Fibroblast of lung (primary cell): ENCODE measurements around the gene NEGR1. TPM values are rescaled to one million over a fixed set of nuclear protein-coding genes. Genes with fewer than 3 reads are reported as not detected.

ENCODE experiments used
- DNase-seq, 2 donors: peaks; one replicate each; pipeline versions ENCODE4 v3.0.0 to v3.0.0-alpha.2; 2010; ENCODE audit warnings: low read depth in 2 of 2
- H2AFZ ChIP-seq: 2 replicates; pipeline ENCODE4 v1.5.1; 2012; ENCODE audit warnings: low read length, control low read depth, inconsistent platforms
- H3K27ac ChIP-seq: 2 replicates; pipeline ENCODE4 v1.5.1; 2011; ENCODE audit warnings: low read length, control low read depth; ENCODE audit not compliant: insufficient read depth
- H3K27me3 ChIP-seq: 2 replicates; pipeline ENCODE4 v1.5.1; 2011; ENCODE audit warnings: mild to moderate bottlenecking, low read length; ENCODE audit not compliant: control insufficient read depth, insufficient read depth
- H3K36me3 ChIP-seq: 2 replicates; pipeline ENCODE4 v1.5.1; 2011; ENCODE audit warnings: low read length; ENCODE audit not compliant: control insufficient read depth, insufficient read depth
- H3K4me1 ChIP-seq: 2 replicates; pipeline ENCODE4 v1.5.1; 2011; ENCODE audit warnings: low read length; ENCODE audit not compliant: control insufficient read depth, insufficient read depth; ENCODE audit errors: extremely low read depth
- H3K4me2 ChIP-seq: 2 replicates; pipeline ENCODE4 v1.5.1; 2011; ENCODE audit warnings: low read length, control low read depth; ENCODE audit not compliant: insufficient read depth; ENCODE audit errors: extremely low read depth
- H3K4me3 ChIP-seq, 4 experiments: fragments of 200-600 bp in 1 of 4; sonication (generic) in 1 of 4; replicated peaks in 1 of 4; 2 replicates each; pipeline ENCODE4 v1.5.1; 2011 to 2016; ENCODE audit warnings: low read length in 4 of 4, low read depth in 3 of 4, mild to moderate bottlenecking in 3 of 4, control low read depth in 2 of 4, inconsistent platforms in 1 of 4, mixed read lengths in 1 of 4; ENCODE audit not compliant: insufficient read depth in 1 of 4; ENCODE audit errors: control extremely low read depth in 1 of 4
- H3K79me2 ChIP-seq: 2 replicates; pipeline ENCODE4 v1.5.1; 2012; ENCODE audit warnings: mild to moderate bottlenecking, low read length, inconsistent platforms; ENCODE audit not compliant: control insufficient read depth, insufficient read depth
- H3K9ac ChIP-seq: 2 replicates; pipeline ENCODE4 v1.5.1; 2011; ENCODE audit warnings: mild to moderate bottlenecking, low read length, control low read depth; ENCODE audit not compliant: insufficient read depth
- H3K9me3 ChIP-seq: 2 replicates; pipeline ENCODE4 v1.5.1; 2012; ENCODE audit warnings: low read depth, low read length; ENCODE audit not compliant: control insufficient read depth, insufficient read depth
- H4K20me1 ChIP-seq: 2 replicates; pipeline ENCODE4 v1.5.1; 2011; ENCODE audit warnings: low read length; ENCODE audit not compliant: control insufficient read depth, insufficient read depth; ENCODE audit errors: extremely low read depth
- CTCF ChIP-seq, 2 donors: IDR thresholded peaks in 1 of 2; conservative IDR thresholded peaks in 1 of 2; 1 replicate in 1 of 2; 2 replicates in 1 of 2; pipeline ENCODE4 v1.5.1; 2011 to 2012; ENCODE audit warnings: low read length in 2 of 2, control low read depth in 1 of 2, inconsistent platforms in 1 of 2, low read depth in 1 of 2, mild to moderate bottlenecking in 1 of 2
- EZH2 ChIP-seq: IDR thresholded peaks from 2 replicates; pipeline ENCODE4 v1.5.1; 2012; ENCODE audit warnings: low read length, control low read depth, mild to moderate bottlenecking; ENCODE audit errors: missing control alignments
- polyA plus RNA-seq, 2 donors: library from polyadenylated mRNA; depleted of rRNA in 1 of 2; stranded (reverse) in 1 of 2; unstranded in 1 of 2; fragments of >200 nt; gene quantifications; 2 replicates each; pipeline ENCODE4 v1.2.1, GENCODE V29; 2011 to 2012; ENCODE audit warnings: missing spikeins in 1 of 2
- total RNA-seq: library from RNA; depleted of rRNA; stranded (reverse); fragments of >200 nt; gene quantifications from 2 replicates; pipeline ENCODE4 v1.2.1, GENCODE V29; 2014

Gene NEGR1
- total and polyA plus RNA-seq, 2 donors (not counting 1 experiment from before 2014, with no cell fraction given), result 3.1 to 9.4 TPM

GRCh38 chr1:71510725-71511124 lies 771.6 kb downstream of the NEGR1 start:
- Histone ChIP-seq H3K27me3 (no peaks in the 10 kb centered on the region), H3K36me3 (no peaks in the 10 kb centered on the region), H3K4me1 (no peaks in the 10 kb centered on the region), H3K4me3 (no peak overlapping the region), H2AFZ (no peak overlapping the region), H3K4me2 (no peak overlapping the region), H3K27ac (no peak overlapping the region), H3K79me2 (no peaks in the 10 kb centered on the region), H3K9me3 (no peaks in the 10 kb centered on the region), H4K20me1 (no peaks in the 10 kb centered on the region), H3K9ac (no peak overlapping the region)
- no peak for DNase-seq
- TF ChIP-seq EZH2, result no peak
- TF ChIP-seq CTCF (conservative IDR thresholded peaks at IDR 0.05 in 1 of 2, IDR thresholded peaks at IDR 0.05 in 1 of 2; ENCODE audit: low read depth in 1 of 2, low read length in 2 of 2), result no peak

- Histone ChIP-seq H3K79me2 (no peaks in the 10 kb centered on the region), H3K4me1 (no peaks in the 10 kb centered on the region), H3K9me3 (no peaks in the 10 kb centered on the region), H3K27ac (no peak overlapping the region), H3K9ac (no peak overlapping the region), H4K20me1 (no peaks in the 10 kb centered on the region), H3K27me3 (no peaks in the 10 kb centered on the region), H3K36me3 (no peaks in the 10 kb centered on the region), H2AFZ (no peak overlapping the region), H3K4me3 (no peak overlapping the region), H3K4me2 (no peak overlapping the region)
- TF ChIP-seq CTCF (conservative IDR thresholded peaks at IDR 0.05 in 1 of 2, IDR thresholded peaks at IDR 0.05 in 1 of 2; ENCODE audit: low read depth in 1 of 2, low read length in 2 of 2) (no peak), EZH2 (no peak)
- peak in 1 of 2 donors; percentile 2 for DNase-seq
These were observed 773.2 kb downstream of the NEGR1 start for GRCh38 chr1:71509051-71509595.

GRCh38 chr1:71502006-71502405 lies 780.3 kb downstream of the NEGR1 start:
- no peaks in the 10 kb centered on the region for H3K9me3 ChIP-seq
- H4K20me1 ChIP-seq, result no peaks in the 10 kb centered on the region
- TF ChIP-seq EZH2, result no peak
- no peak for TF ChIP-seq CTCF (conservative IDR thresholded peaks at IDR 0.05 in 1 of 2, IDR thresholded peaks at IDR 0.05 in 1 of 2; ENCODE audit: low read depth in 1 of 2, low read length in 2 of 2)
- no peaks in the 10 kb centered on the region for H3K4me1 ChIP-seq
- H3K36me3 ChIP-seq, result no peaks in the 10 kb centered on the region
- DNase-seq, result no peak
- H3K79me2 ChIP-seq, result no peaks in the 10 kb centered on the region
- no peaks in the 10 kb centered on the region for H3K27me3 ChIP-seq
- no peak overlapping the region for H3K9ac ChIP-seq
- H3K4me3 ChIP-seq, result no peak overlapping the region
- no peak overlapping the region for H3K4me2 ChIP-seq
- H3K27ac ChIP-seq, result no peak overlapping the region
- H2AFZ ChIP-seq, result no peak overlapping the region
